22Rv1 (cell line): ENCODE results near the gene TMEM240.

Source experiments
- H3K27ac ChIP-seq: fragments of 450-650 bp; 2 replicates; pipeline ENCODE4 v1.5.1; 2017
- CTCF ChIP-seq: fragments of 450-650 bp; IDR thresholded peaks from 2 replicates; pipeline ENCODE4 v1.5.1; 2017; ENCODE audit warnings: mild to moderate bottlenecking
- ZFX ChIP-seq: fragments of 450-650 bp; IDR thresholded peaks from 2 replicates; pipeline ENCODE4 v1.6.1; 2017; ENCODE audit warnings: antibody characterized with exemption, borderline replicate concordance

Gene TMEM240

GRCh38 chr1:1540090-1540817, at the start of gene TMEM240:
TMEM240 (minus strand) TSS chr1:1540624; CDS start chr1:1540346, 278 bp downstream.
- 0 out of 2 replicates have a peak within 1 kb of the TSS, but pooled peaks have one; percentile 34 for H3K27ac ChIP-seq
- TF ChIP-seq CTCF (no peak), ZFX (no peak)

GRCh38 chr1:1583347-1584010, 43.1 kb upstream of the TMEM240 start:
- TF ChIP-seq ZFX: no peak
- H3K27ac ChIP-seq: no peak overlapping the region

- TF ChIP-seq ZFX (no peak), CTCF (no peak)
- no peak overlapping the region for H3K27ac ChIP-seq
Observed at GRCh38 chr1:1582585-1583346, 42.3 kb upstream of the TMEM240 start.

- TF ChIP-seq CTCF: no peak
- no peak overlapping the region for H3K27ac ChIP-seq
Observed at GRCh38 chr1:1578371-1578940, 38.0 kb upstream of the TMEM240 start.

- TF ChIP-seq ZFX (no peak), CTCF (no peak)
- H3K27ac ChIP-seq: no peak overlapping the region
Observed at GRCh38 chr1:1577367-1578011, 37.1 kb upstream of the TMEM240 start.

- TF ChIP-seq CTCF: no peak
- TF ChIP-seq ZFX: no peak
- H3K27ac ChIP-seq: peak within 1 kb of the TSS; percentile 93
Observed at GRCh38 chr1:1574721-1575537, 34.5 kb upstream of the TMEM240 start, which contains the start of gene SSU72. SSU72 (minus strand) TSS chr1:1574863; CDS start chr1:1574557, 306 bp downstream.
